A204.1 (cell line): ENCODE data around the gene SDK1.

Experiments
- FAIRE-seq: peaks from 2 replicates; lab custom pipeline; 2012; peaks lifted over from hg19 to GRCh38; lab: Jason Lieb, UNC

Gene SDK1

DNA sequence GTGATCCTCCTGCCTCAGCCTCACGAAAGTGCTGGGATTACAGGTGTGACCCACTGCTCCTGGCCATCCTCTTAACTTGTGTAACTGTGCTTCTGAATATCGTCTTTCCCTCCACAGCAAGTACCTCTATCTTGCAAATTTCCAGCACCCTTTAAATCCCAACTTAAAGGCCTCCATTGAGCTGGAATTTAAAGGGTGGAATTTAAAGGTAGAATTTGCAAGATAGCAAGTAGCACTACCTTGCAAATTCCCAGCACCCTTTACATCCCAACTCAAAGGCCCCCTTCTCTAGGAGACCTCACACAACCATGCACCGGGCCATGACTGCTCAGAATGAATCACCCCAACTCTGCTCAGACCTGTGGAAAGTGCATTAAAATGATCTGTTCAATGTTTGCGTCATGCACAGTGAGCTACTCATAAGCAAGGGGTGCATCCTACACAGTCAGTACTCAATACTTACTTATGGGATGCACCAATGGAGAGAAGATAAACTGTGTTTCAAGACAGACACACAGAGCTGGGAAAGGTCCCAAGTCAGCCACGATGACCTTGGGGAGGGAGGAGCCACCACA is 17.8 kb upstream of the SDK1 start:
- FAIRE-seq: no peak

DNA sequence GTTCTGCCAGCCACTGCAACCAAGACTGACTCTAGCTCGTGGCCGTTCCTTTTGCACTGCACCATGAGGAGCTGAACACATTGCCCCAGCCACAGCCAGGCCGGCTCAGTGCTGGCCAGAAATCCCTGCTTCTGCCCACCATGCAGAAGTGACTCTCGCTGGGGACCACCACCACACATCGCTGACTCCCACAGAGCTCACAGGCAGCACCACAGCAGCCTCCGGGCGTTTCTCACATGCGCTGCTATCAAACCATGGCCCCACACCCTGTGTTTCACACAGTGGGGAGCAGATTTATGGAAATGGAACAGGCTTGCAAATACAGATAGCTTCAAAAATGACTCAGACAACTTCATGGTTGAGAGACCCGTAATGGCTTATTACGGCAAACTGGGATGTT is 15.4 kb upstream of the SDK1 start:
- no peak for FAIRE-seq

DNA sequence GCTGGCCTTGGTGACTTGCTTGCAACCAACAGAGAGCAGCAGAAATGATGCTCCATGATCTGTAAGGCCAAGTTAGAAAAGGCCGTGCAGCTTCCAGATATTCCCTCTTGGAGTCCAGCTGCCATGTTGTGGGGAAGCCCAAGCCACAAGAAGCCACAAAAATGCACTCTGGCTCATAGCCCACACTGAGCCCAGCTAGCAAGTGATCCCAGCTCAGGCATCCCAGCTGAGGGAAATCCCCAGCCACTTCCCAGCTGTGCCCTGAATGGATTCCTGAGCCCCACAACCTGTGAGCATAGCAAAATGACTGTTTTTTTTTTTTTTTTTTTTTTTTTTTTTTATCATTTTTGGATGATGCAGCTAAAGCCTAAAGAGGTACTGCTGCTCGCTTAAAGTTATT is 11.1 kb upstream of the SDK1 start:
- FAIRE-seq: no peak

DNA sequence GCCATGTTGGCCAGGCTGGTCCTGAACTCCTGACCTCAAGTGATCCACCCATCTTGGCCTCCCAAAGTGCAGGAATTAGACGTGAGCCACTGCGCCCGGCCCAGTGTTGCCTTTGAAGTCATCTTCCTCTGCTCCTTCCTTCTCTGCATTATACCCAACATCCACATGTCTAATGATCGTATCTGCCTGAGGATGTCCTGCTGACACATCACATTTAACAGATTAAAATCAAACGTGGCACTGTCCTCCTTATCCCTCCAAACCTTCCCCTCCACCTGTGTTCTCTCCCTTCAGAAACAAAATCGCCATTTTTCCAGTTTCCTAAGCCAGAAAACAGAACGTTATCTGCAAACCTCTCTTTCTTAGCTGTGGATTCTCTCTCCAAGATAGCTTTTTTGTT is 8.4 kb upstream of the SDK1 start:
- FAIRE-seq: no peak

DNA sequence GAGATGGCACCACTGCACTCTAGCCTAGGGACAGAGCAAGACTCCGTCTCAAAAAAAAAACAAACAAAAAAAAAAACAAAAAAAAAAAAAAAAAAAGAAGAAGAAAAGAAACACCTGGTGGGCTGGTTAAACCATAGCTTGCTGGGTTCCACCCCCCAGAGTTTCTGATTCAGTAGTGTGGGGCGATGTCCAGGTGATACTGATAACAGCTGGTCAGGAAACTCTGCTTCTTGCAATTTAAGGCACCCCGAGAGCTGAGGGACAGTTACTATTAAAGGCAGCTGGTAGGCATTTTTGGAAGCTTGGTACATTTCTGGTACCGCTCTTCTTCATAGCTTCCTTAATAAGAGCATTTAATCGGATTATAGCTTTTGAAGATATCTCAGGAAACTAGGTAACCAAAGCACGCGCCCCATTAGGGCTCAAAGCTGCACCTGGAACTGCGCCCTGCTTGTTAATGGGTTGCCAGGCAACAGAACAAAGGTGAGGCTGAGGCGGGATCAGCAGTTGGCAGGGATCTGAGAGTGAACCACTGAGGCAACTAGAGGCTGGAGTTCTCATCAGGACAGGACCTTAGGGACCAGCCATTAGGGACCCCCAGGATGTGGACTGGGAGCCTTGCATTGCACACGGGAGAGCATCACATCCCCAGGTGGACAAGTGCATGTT is 6.5 kb upstream of the SDK1 start:
- FAIRE-seq: no peak

- no peak for FAIRE-seq
These were observed 3.8 kb upstream of the SDK1 start for GRCh38 chr7:3297105-3297819.

DNA sequence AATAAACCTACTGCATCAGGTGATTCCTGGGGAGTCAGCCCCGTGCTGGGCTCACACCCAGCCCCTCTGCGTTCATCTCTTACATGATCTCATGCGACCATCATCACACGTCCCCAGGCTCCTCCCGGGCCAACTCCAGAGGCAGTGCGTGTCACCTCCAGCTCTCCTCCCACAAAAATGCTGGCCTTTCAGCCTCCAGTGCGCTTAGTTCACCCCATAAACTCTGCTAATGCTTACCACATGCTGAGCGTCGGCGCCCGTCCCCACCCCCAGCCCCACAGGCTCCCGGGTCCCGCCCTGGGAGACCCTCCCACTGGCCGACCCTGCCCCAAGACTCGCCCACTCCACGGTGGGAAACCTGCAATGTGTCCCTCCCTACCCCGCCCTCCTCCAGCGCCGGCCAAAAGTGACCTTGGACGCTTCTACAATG is 816 bp upstream of the SDK1 start:
- FAIRE-seq: no peak

- no peak for FAIRE-seq
These were observed 338 bp downstream of the SDK1 start for GRCh38 chr7:3301449-3301731.

GRCh38 chr7:3301831-3302618 is 973 bp downstream of the SDK1 start:
- FAIRE-seq: no peak

DNA sequence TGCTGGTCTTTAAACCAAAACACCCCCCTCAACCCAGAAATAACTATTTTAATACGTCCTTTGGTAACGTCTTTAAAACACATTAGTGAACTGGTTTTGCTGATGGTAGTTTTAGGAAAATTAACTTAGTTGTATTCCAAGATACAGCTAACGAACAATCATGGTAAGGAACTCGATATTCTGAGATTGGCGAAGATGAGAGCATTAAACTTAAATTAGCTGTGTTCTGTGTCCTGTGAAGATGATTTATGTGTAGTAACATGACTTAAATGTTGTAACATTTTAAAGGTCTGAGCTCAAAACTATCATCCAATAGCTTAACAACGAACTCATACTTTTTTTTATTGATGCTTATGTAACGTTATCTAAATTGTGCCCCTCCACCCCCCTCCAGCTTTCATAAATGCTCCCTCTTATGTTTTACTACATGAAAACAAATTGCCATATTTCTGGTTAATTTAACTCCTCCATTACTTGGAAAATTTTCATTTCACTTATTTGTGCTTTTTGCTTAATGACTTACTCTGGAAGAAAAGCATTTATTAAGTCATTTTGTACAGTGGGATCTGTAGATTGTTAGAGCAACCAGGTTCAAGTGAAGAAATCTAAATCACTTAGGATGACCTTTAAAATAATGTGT is 1.7 kb downstream of the SDK1 start:
- no peak for FAIRE-seq

- FAIRE-seq: no peak
These were observed 3.1 kb downstream of the SDK1 start for GRCh38 chr7:3304131-3304530.

GRCh38 chr7:3307435-3307834 is 6.4 kb downstream of the SDK1 start:
- no peak for FAIRE-seq

DNA sequence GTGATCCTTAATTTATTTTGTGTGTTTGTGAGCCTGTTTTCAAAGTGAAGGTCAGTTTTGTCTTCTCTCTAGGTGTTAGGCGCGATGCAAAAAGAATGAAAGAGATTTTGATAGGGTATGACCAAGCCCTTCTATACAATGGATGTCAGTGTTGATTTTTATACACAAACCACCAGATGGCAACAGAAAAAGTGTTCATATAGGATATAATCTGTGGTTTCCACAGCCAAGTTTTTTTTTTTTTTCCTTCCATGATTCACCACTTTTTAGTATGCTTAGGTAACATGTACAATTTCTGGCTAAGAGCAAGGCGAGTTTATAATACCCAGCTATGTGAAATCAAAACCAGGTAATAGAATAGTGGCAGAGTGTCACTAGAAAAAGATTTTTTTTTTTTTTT is 8.1 kb downstream of the SDK1 start:
- no peak for FAIRE-seq

GRCh38 chr7:3309956-3310355 is 8.9 kb downstream of the SDK1 start:
- no peak for FAIRE-seq

- FAIRE-seq: no peak
These were observed 9.8 kb downstream of the SDK1 start for GRCh38 chr7:3310884-3311283.

DNA sequence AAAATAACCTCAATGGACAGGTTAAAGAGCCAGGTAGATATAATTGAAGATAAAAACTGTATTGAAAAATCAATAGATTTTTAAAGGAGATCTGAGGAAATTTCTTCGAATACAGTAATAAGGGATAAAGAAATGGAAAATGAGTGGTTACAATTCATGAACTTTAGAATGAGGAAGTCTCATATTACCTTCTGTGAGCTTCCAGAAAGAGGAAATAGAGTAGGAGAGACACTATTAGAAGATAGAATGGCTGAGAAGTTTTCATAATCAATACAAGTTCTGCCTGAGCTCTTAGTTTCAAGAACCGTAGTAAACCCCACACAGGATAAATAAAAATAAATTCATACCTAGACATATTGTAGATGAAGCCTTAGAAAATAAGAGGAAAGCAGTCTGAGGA is 11.5 kb downstream of the SDK1 start:
- no peak for FAIRE-seq

- FAIRE-seq: no peak
These were observed 17.8 kb downstream of the SDK1 start for GRCh38 chr7:3318874-3319273.

DNA sequence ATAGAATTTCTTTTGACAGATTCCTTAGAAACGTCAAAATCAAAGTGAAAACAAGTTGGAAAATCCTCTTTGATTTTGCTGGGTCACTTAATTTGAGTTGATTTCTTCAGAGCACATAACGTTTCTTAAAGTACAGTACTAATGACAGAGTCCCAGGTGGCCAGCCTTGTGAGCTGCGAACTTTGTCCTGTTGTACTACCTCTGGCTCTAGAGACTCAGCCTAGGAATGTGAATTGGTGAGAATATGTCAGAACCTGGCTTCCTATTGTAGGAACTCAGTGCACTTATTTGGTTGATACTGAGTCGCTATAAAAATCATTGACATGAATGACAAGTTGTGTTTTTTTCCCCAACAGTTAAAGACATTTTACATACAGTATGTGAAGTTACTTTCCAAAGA is 20.2 kb downstream of the SDK1 start:
- no peak for FAIRE-seq

DNA sequence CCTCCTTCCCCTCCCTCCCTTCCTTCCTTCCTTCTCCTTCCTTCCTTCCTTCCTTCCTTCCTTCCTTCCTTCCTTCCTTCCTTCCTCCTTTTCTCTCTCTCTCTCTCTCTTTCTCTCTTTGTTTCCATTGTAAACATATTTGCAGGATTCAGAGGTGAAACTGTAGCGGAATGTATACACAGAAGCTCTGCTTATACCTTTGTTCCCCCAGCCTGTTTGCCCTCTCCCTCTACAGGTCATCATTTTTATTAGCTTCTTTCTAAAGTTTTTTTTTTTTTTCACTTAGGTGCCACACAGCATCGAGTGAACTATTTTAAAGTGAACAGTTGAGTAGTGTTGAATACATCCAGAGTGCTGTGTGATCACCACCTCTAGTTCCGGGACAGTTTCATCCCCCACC is 20.7 kb downstream of the SDK1 start:
- FAIRE-seq: no peak

DNA sequence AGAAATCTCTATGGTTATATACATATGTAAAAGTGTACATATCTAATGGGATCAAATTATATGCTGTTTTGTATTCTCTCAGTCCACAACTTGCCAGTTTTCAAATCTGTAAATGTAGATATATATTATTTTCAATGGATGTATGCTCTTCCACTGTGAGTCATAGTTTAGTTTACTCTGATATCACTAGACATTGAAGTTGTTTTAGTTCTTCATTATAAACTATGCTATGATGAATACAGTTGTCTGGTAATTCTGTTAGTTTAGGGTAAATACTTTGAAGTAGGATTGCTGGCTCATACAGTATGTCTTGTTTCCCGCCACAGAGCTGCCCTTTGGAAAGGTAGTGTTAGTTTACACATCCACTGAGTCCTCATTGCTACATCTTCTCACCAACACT is 25.2 kb downstream of the SDK1 start:
- no peak for FAIRE-seq

- no peak for FAIRE-seq
These were observed 26.0 kb downstream of the SDK1 start for GRCh38 chr7:3327099-3327498.

DNA sequence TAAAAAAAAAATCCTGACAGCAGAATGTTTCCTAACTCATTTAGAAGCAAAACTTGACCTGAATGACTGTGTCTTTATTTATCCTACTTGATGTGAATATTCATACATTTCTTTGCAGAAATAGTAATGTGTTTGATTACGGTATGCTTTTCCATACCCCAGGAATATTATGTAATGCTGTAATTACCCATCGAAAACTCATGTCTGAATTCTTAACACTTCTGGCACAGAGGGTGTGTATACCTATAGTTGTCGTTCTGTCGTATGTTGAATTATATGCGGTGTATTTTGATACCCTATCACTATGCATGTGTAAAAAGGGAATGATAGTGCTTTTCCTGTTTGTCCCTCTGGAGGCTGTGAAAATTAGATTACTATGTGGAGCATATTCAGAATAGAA is 26.6 kb downstream of the SDK1 start:
- FAIRE-seq: no peak

DNA sequence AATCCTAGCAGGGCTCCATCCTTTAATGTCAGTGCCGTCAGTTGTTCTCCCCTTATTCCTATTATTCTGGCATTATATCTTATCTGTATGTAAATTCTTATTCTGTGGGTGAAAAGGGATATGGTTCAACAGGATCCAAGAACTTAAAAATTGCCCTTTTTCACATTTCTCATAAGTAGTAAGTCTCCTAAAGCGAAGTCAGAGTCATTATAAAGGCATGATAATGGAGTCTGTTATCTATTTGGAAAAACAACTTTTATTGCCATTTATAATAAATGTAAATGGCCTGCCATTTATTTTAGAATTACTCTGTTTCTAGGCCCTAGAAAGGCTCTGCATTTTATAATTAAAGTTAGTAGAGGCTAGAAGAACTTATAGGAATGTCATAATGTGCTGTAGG is 31.3 kb downstream of the SDK1 start:
- no peak for FAIRE-seq
